Spleen (tissue), 11 donors: ENCODE results near the gene KRTDAP. TPM values are rescaled to one million over a fixed set of nuclear protein-coding genes. Genes with fewer than 3 reads are reported as not detected.

Experiments
- DNase-seq: peaks from one replicate; pipeline ENCODE4 v3.0.0-alpha.2; 2020
- H3K27ac ChIP-seq, 8 donors: fragments of 200-600 bp; sonication (generic) in 7 of 8; 1 replicate in 4 of 8; 2 replicates in 4 of 8; pipeline versions ENCODE4 v1.5.0 to v1.8.0; 2016 to 2021; ENCODE audit warnings: inconsistent platforms in 4 of 8, mild to moderate bottlenecking in 4 of 8, moderate library complexity in 1 of 8
- H3K27me3 ChIP-seq, 7 donors: fragments of 200-600 bp; sonication (generic) in 6 of 7; replicated peaks in 1 of 7; 1 replicate in 4 of 7; 2 replicates in 3 of 7; pipeline versions ENCODE4 v1.5.0 to v1.8.0; 2016 to 2021; ENCODE audit warnings: inconsistent platforms in 3 of 7, mild to moderate bottlenecking in 1 of 7
- H3K36me3 ChIP-seq, 6 donors: fragments of 200-600 bp; sonication (generic) in 5 of 6; 1 replicate in 4 of 6; 2 replicates in 2 of 6; pipeline versions ENCODE4 v1.5.0 to v1.8.0; 2016 to 2021; ENCODE audit warnings: inconsistent platforms in 2 of 6
- H3K4me1 ChIP-seq, 6 donors: fragments of 200-600 bp; sonication (generic) in 5 of 6; 1 replicate in 3 of 6; 2 replicates in 3 of 6; pipeline versions ENCODE4 v1.5.0 to v1.8.0; 2016 to 2021; ENCODE audit warnings: inconsistent platforms in 3 of 6
- H3K4me3 ChIP-seq, 8 donors: fragments of 200-600 bp; sonication (generic) in 7 of 8; 1 replicate in 4 of 8; 2 replicates in 4 of 8; pipeline versions ENCODE4 v1.5.0 to v1.8.0; 2016 to 2021; ENCODE audit warnings: inconsistent platforms in 4 of 8, mild to moderate bottlenecking in 4 of 8, moderate library complexity in 2 of 8
- H3K9me3 ChIP-seq, 8 donors: fragments of 200-600 bp; sonication (generic) in 7 of 8; 1 replicate in 4 of 8; 2 replicates in 4 of 8; pipeline versions ENCODE4 v1.5.0 to v1.8.0; 2016 to 2021; ENCODE audit warnings: inconsistent platforms in 4 of 8
- CTCF ChIP-seq, 11 experiments: fragments of 200-600 bp in 7 of 11; fragments of 450-650 bp in 4 of 11; sonication (generic) in 4 of 11; IDR thresholded peaks in 8 of 11; conservative IDR thresholded peaks in 3 of 11; 1 replicate in 7 of 11; 2 replicates in 4 of 11; pipeline versions ENCODE4 v1.4.0 to v1.8.0; 2016 to 2021; ENCODE audit warnings: antibody characterized with exemption in 11 of 11, inconsistent platforms in 4 of 11, mild to moderate bottlenecking in 1 of 11
- POLR2A ChIP-seq, 3 donors: fragments of 450-650 bp; IDR thresholded peaks; one replicate each; pipeline ENCODE4 v1.5.1; 2017; ENCODE audit warnings: antibody characterized with exemption in 3 of 3, mild to moderate bottlenecking in 1 of 3
- POLR2AphosphoS5 ChIP-seq, 3 donors: sonication (generic); formaldehyde crosslinking; IDR thresholded peaks; one replicate each; pipeline ENCODE4 v1.5.1; 2017; ENCODE audit warnings: antibody characterized with exemption in 3 of 3
- WGBS, 5 donors: extraction: QIAGEN DNeasy Blood & Tissue Kit in 3 of 5; methylation state at CpG; one replicate each; pipeline versions ENCODE4 v1.1.5 to v1.1.7; 2013 to 2018; 5-methylcytosine and 5-hydroxymethylcytosine counted together
- intact Hi-C: fragments of 100-400 bp; cut with DNase I; formaldehyde crosslinking; loops from one replicate; pipeline ENCODE4 v1.15.0; 2023; ENCODE audit warnings: low total_unique reads
- polyA plus RNA-seq, 3 donors: library from polyadenylated mRNA; stranded (reverse); fragments of 200-250 nt; gene quantifications; one replicate each; pipeline ENCODE4 v1.2.1, GENCODE V29; 2013
- total RNA-seq, 7 donors: library from RNA; depleted of rRNA in 3 of 7; stranded (reverse); fragments of >200 nt in 3 of 7; fragmentation: NEBNext Ultra II Directional in 4 of 7; extraction: Animal tissue kit (Norgen Biotek cat#: 25700) in 4 of 7; gene quantifications; one replicate each; pipeline versions ENCODE4 v1.1.0 to v1.2.1, GENCODE V29; 2016 to 2021
- donor health status: healthy with polysubstance abuse.
- donor health status: DM: no; HTN: no; CAD: no; lungs with moderate emphysema.
- donor health status: DM: no; HTN: no; CAD: no.
- donor health status: Bipolar disorder and iron deficiency.
- donor health status: healthy.
- donor health status: DM: no; HTN: no; CAD: no.
- donor health status: DM: yes; HTN: yes; CAD: no.

Gene KRTDAP
- total and polyA plus RNA-seq, 10 donors, result 3.1 TPM; not detected in 9

DNA sequence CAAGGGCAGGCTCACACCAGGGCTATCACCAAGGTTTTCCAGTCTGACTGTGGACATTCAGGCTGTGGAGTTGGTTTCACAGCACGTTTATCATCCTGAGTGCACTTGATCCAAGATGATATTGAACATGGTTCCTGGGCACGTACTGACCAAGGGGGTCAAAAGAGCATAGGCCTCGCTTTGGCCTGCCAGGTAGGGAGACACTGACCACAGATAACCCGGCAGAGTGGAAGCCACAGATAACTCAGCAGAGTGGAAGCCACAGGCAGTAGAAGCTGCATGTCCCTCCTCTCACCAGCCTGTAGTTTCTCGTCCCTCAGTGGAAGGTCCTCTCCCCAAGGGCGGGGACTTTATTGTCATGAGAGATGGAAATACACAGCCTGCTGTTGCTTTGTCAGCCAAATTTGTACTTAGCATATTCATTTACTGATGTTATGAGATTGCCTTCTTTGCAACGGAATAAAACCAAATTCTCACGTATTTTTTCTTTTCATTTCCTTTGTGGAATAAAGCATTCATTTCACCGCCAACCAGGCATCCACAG lies 8.8 kb upstream of the KRTDAP start:
- intact Hi-C loops, result loop anchor here (10.0 kb wide), 1 partner anchor 144 kb away; the partner anchor contains the start of gene FFAR3
- WGBS, 5 donors, result 64 to 84% (median 76%) methylated on average over 8 to 9 of the region's 9 CpGs
- peaks cover 0 to 11% (median 7%) of the 10 kb centered on the region in 6 donors for H3K4me1 ChIP-seq
- H3K27me3 ChIP-seq, result peaks cover 0 to 36% (median 0%) of the 10 kb centered on the region in 7 donors
- H3K36me3 ChIP-seq, result no peaks in the 10 kb centered on the region
- no peak for DNase-seq
- H3K9me3 ChIP-seq, result no peaks in the 10 kb centered on the region
- no peak overlapping the region for H3K27ac ChIP-seq
- H3K4me3 ChIP-seq, result no peak overlapping the region
- TF ChIP-seq CTCF (IDR thresholded peaks at IDR 0.05 in 8 of 11, conservative IDR thresholded peaks at IDR 0.05 in 3 of 11) (no peak), POLR2A (IDR thresholded peaks at IDR 0.05) (no peak), POLR2AphosphoS5 (IDR thresholded peaks at IDR 0.05) (no peak)

DNA sequence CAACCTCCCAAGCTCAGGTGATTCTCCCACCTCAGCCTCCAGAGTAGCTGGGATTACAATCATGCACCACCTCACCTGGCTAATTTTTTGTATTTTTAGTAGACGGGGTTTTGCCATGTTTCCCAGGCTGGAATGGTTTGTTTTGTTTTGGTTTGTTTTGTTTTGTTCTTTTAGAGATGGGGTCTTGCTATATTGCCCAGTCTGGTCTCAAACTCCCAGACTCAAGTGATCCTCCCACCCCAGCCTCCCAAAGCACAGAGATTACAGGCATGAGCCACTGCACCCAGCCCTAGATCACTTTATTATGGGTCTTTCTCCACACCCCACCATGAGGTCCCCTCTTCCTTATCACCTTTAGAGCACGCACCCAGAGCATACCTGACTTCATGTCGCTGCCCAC lies 8.0 kb upstream of the KRTDAP start:
- H3K36me3 ChIP-seq, result no peaks in the 10 kb centered on the region
- intact Hi-C loops, result loop anchor here (10.0 kb wide), 1 partner anchor 143 kb away; the partner anchor contains the start of gene FFAR3

DNA sequence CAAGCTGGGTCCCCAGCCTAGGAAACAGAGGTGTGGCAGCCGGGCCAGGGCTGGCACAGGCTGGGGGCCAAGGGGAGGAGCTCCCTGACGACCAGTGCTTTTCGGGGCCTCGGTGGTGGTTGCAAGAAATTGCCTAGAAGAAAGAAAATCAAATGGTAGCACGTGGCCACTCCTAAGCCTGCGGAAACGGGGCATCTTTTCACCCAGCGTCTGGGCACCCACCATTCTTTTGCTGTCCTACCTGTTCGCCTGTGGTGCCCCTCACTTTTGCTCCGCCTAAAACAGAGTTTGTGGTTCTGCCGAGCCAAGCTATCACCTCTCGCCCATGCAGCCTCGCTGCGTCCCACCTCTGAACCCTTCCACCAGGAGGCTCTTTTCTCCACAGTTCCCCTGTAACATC lies 7.1 kb upstream of the KRTDAP start:
- no peaks in the 10 kb centered on the region for H3K36me3 ChIP-seq

More for the DNA sequence above, 8.0 kb upstream of the KRTDAP start:
- Histone ChIP-seq H3K27me3 (peaks cover 0 to 43% (median 0%) of the 10 kb centered on the region in 7 donors), H3K9me3 (no peaks in the 10 kb centered on the region), H3K4me3 (no peak overlapping the region), H3K4me1 (peaks cover 0 to 11% (median 7%) of the 10 kb centered on the region in 6 donors), H3K27ac (no peak overlapping the region)
- WGBS, 5 donors, result 80 to 98% (median 89%) methylated on average over 3 of the region's 3 CpGs
- DNase-seq, result no peak
- TF ChIP-seq CTCF (IDR thresholded peaks at IDR 0.05 in 8 of 11, conservative IDR thresholded peaks at IDR 0.05 in 3 of 11), result no peak
- no peak for TF ChIP-seq POLR2AphosphoS5 (IDR thresholded peaks at IDR 0.05)
- TF ChIP-seq POLR2A (IDR thresholded peaks at IDR 0.05), result no peak

More for the DNA sequence above, 7.1 kb upstream of the KRTDAP start:
- TF ChIP-seq POLR2A (IDR thresholded peaks at IDR 0.05) (no peak), POLR2AphosphoS5 (IDR thresholded peaks at IDR 0.05) (no peak), CTCF (IDR thresholded peaks at IDR 0.05 in 8 of 11, conservative IDR thresholded peaks at IDR 0.05 in 3 of 11) (no peak)
- 75 to 87% (median 83%) methylated on average over 14 of the region's 14 CpGs for WGBS, 5 donors
- Histone ChIP-seq H3K9me3 (no peaks in the 10 kb centered on the region), H3K27ac (no peak overlapping the region), H3K27me3 (peaks cover 0 to 38% (median 0%) of the 10 kb centered on the region in 7 donors), H3K4me1 (peaks cover 0 to 11% (median 7%) of the 10 kb centered on the region in 6 donors), H3K4me3 (no peak overlapping the region)
- intact Hi-C loops, result loop anchor here (10.0 kb wide), 1 partner anchor 143 kb away; the partner anchor contains the start of gene FFAR3
- DNase-seq, result no peak
